ENCODE data around the gene MAP2K3.

GRCh38 chr17:21297026-21297520 lies 12.6 kb downstream of the MAP2K3 start:
- TF ChIP-seq CTCF (optimal IDR thresholded peaks at IDR 0.05 in 1 of 3, IDR thresholded peaks at IDR 0.05 in 1 of 3, conservative IDR thresholded peaks at IDR 0.05 in 1 of 3; ENCODE audit: extremely low read depth in 1 of 3, insufficient read depth in 2 of 3, low read length in 3 of 3) (no peak), EZH2 (IDR thresholded peaks at IDR 0.05; ENCODE audit: low read length) (no peak)
